Measurements from ENCODE around the gene ACTBL2. TPM values are rescaled to one million over a fixed set of nuclear protein-coding genes. Genes with fewer than 3 reads are reported as not detected.

The ACTBL2 gene
- total and polyA plus RNA-seq, 2 of the 13 experiments (the other 11 are each of a cell fraction or from before 2014, with no cell fraction given), result not detected

DNA sequence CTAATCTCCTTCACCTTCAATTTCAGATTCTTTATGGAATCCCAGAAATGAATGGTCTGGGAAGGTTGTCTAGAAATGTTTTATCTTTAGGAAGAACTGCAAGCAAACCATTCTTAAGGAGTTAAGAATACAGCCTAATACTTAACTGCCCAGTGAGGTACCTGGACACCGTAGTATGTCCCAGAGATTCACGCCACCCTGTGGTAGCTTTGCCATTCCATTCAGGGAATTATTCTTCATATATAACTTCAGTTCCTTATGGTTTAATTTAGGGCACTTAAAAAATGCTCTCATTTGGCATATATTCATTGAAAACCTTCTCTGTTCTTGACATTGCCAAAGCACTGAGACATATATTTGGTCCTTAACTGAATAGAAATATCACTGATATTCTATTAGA is 49.7 kb downstream of the ACTBL2 start (continued):
- TF ChIP-seq ZC3H4 (CRISPR knock-in tag; IDR thresholded peaks at IDR 0.05; ENCODE audit: borderline replicate concordance), result no peak
- TF ChIP-seq ZBTB4 (CRISPR knock-in tag; IDR thresholded peaks at IDR 0.05; ENCODE audit: borderline replicate concordance), result no peak
- TF ChIP-seq NKX3-1 (CRISPR knock-in tag; IDR thresholded peaks at IDR 0.05), result no peak
- TF ChIP-seq NONO (IDR thresholded peaks at IDR 0.05), result no peak
- TF ChIP-seq NONO (CRISPR knock-in tag; conservative IDR thresholded peaks at IDR 0.05), result no peak
- no peak for TF ChIP-seq ZNF839 (CRISPR knock-in tag; IDR thresholded peaks at IDR 0.05; ENCODE audit: borderline replicate concordance)

GRCh38 chr5:57431759-57432158 is 50.9 kb downstream of the ACTBL2 start:
- CTCF ChIA-PET (ENCODE audit: low intra/inter-chr PET ratio, low total read pairs), result interaction anchor here (5.4 kb wide), 1 partner anchor 133 kb away, joined by 63 read pairs; no protein-coding TSS in a partner anchor
- no peak overlapping the region for H3K9ac ChIP-seq (ENCODE audit: insufficient read depth, low read depth, low read length)
- no peak overlapping the region for H2AFZ ChIP-seq (ENCODE audit: low read length)
- no peak overlapping the region for H3K27ac ChIP-seq (ENCODE audit: extremely low read length, insufficient read depth, low read length)
- POLR2A ChIA-PET, result no interaction called here
- BruUV-seq (replicated peaks), result no TSS peak
- H3K4me2 ChIP-seq (ENCODE audit: low read depth, low read length), result no peak overlapping the region
- H3K4me3 ChIP-seq (replicated peaks in 1 of 3; ENCODE audit: insufficient read depth in 1 of 3, low read depth in 2 of 3, low read length in 3 of 3), result no peak overlapping the region
- H3K4me1 ChIP-seq (ENCODE audit: insufficient read depth, low read length), result no peaks in the 10 kb centered on the region
- H3K27me3 ChIP-seq (ENCODE audit: control insufficient read depth in 1 of 2, insufficient read depth in 2 of 2, low read length in 2 of 2), result no peaks in the 10 kb centered on the region
- in situ Hi-C loops (cut with HindIII; ENCODE audit: extremely low pct_ligation_motif_present, low pct_unique_long_range_greater_than_20kb) (loop anchor here (5.0 kb wide), 1 partner anchor 129 kb away; no protein-coding TSS in a partner anchor), intact Hi-C loops (cut with micrococcal nuclease; ENCODE audit: unreplicated experiment) (no loop called here)
- WGBS (ENCODE audit: low lambda C conversion rate), result 21% methylated on average over 6 of the region's 6 CpGs
- no peaks in the 10 kb centered on the region for H3K9me3 ChIP-seq (ENCODE audit: low read length)
- ATAC-seq (no peak), DNase-seq (ENCODE audit: low spot score) (no peak), FAIRE-seq (no peak)
- no peaks in the 10 kb centered on the region for H3K79me2 ChIP-seq (ENCODE audit: insufficient read depth, low read length)
- H4K20me1 ChIP-seq (ENCODE audit: insufficient read depth, low read length), result no peaks in the 10 kb centered on the region
- H3K36me3 ChIP-seq (replicated peaks in 1 of 2; ENCODE audit: control insufficient read depth in 1 of 2, insufficient read depth in 2 of 2, low read length in 2 of 2), result no peaks in the 10 kb centered on the region
- TF ChIP-seq ZZZ3 (CRISPR knock-in tag; IDR thresholded peaks at IDR 0.05; ENCODE audit: borderline replicate concordance), result no peak
- TF ChIP-seq XRCC5 (optimal IDR thresholded peaks at IDR 0.05; ENCODE audit: low read length), result no peak
- no peak for TF ChIP-seq NR3C1 (CRISPR knock-in tag; IDR thresholded peaks at IDR 0.05)
- TF ChIP-seq ZNF644 (CRISPR knock-in tag; IDR thresholded peaks at IDR 0.05; ENCODE audit: low read depth), result no peak
- TF ChIP-seq MATR3 (CRISPR knock-in tag; IDR thresholded peaks at IDR 0.05), result no peak
- no peak for TF ChIP-seq ZNF619 (CRISPR knock-in tag; IDR thresholded peaks at IDR 0.05)
- no peak for TF ChIP-seq MNT (IDR thresholded peaks at IDR 0.05)
- TF ChIP-seq CERS6 (CRISPR knock-in tag; IDR thresholded peaks at IDR 0.05), result no peak
- TF ChIP-seq NR1H2 (CRISPR knock-in tag; IDR thresholded peaks at IDR 0.05; ENCODE audit: borderline replicate concordance, low read depth), result no peak
- TF ChIP-seq ZFYVE20 (CRISPR knock-in tag; IDR thresholded peaks at IDR 0.05; ENCODE audit: borderline replicate concordance, low read depth), result no peak
- TF ChIP-seq RNF219 (CRISPR knock-in tag; IDR thresholded peaks at IDR 0.05), result no peak

Measured in HepG2 (cell line).